HG03378 (cell line): ENCODE results near the gene FOXP1.
A peak's percentile ranks its signal among the peaks of the same experiment; 100 is the strongest.

Experiments used
- ATAC-seq: cut with Tn5 transposase; IDR thresholded peaks from one replicate; pipeline ENCODE4 v1.9.1; 2021; ENCODE audit warnings: mild to moderate bottlenecking, moderate library complexity; ENCODE audit not compliant: unreplicated experiment

FOXP1 gene

GRCh38 chr3:71406972-71407810, 176.3 kb downstream of the FOXP1 start:
- ATAC-seq, result no peak

GRCh38 chr3:71402911-71403310, 180.6 kb downstream of the FOXP1 start:
- ATAC-seq, result no peak

GRCh38 chr3:71402280-71402679, 181.2 kb downstream of the FOXP1 start:
- no peak for ATAC-seq

- no peak for ATAC-seq
Observed at GRCh38 chr3:71401695-71402231, 181.8 kb downstream of the FOXP1 start.

- ATAC-seq, result no peak
Observed at GRCh38 chr3:71400986-71401451, 182.5 kb downstream of the FOXP1 start.

GRCh38 chr3:71399478-71399877, 184.1 kb downstream of the FOXP1 start:
- no peak for ATAC-seq

- no peak for ATAC-seq
Observed at GRCh38 chr3:71398157-71398836, 185.2 kb downstream of the FOXP1 start.

- no peak for ATAC-seq
Observed at GRCh38 chr3:71397726-71398125, 185.8 kb downstream of the FOXP1 start.

- no peak for ATAC-seq
Observed at GRCh38 chr3:71397046-71397445, 186.5 kb downstream of the FOXP1 start.

GRCh38 chr3:71395927-71396695, 187.4 kb downstream of the FOXP1 start:
- ATAC-seq, result no peak

- ATAC-seq, result no peak
Observed at GRCh38 chr3:71395470-71395869, 188.1 kb downstream of the FOXP1 start.

GRCh38 chr3:71393745-71394144, 189.8 kb downstream of the FOXP1 start:
- no peak for ATAC-seq

GRCh38 chr3:71393093-71393492, 190.4 kb downstream of the FOXP1 start:
- ATAC-seq, result peak; percentile 59

- peak; percentile 83 for ATAC-seq
Observed at GRCh38 chr3:71392251-71392650, 191.3 kb downstream of the FOXP1 start.

GRCh38 chr3:71391361-71391760, 192.2 kb downstream of the FOXP1 start:
- ATAC-seq, result no peak

- ATAC-seq, result no peak
Observed at GRCh38 chr3:71389911-71390573, 193.5 kb downstream of the FOXP1 start.

- no peak for ATAC-seq
Observed at GRCh38 chr3:71389191-71389590, 194.3 kb downstream of the FOXP1 start.

GRCh38 chr3:71388535-71389120, 194.9 kb downstream of the FOXP1 start:
- no peak for ATAC-seq

GRCh38 chr3:71387586-71387985, 195.9 kb downstream of the FOXP1 start:
- no peak for ATAC-seq
